Hippocampal formation (tissue), 2 donors: ENCODE results near the gene METTL15.
"Not testable (repeated sequence)": the region's sequence is repeated elsewhere in the genome, so short reads cannot be mapped to it uniquely, and the experiment has no call there.

Experiments
- DNase-seq, 2 donors: peaks; one replicate each; lab custom pipeline; 2025; lab: John Stamatoyannopoulos, UW

METTL15 gene

DNA sequence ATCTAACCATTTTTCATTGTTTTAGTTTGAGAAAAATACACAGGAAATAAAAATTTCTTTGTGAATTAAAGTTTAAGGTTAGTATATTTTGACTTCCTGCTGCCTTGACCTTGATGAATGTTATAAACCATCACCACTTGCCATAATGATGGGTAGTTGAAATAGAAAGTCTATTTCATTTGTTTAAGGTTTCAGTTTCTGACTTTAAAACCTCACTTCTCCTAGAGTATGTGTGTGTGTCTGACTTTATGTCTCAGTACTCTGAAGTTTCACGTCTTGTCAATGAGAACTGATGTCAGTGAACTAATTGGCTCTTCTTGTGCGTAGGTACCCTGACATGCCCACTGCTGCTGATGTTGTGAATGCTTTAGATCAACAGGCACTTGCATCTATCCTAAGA, 188.2 kb downstream of the METTL15 start:
- DNase-seq, result no peak

DNA sequence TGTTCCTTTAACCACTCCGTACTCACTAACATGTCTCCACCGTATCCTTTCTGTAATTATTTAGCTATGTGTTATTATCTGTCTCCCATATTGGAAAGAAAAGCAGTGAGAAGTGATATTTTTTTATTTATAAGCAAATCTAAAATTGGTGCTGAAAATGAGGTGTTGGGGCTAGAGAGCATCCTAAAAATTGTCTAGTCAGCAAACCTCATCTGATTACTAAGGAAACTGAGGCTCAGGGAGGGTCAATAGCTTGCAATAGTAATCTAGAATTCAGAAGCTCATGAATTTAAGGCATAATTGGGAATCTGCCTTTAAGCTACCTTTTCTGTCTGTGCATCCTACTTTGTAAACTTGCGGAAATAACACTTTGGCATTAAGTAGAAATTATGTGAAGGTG, 190.0 kb downstream of the METTL15 start:
- DNase-seq, result no peak

DNA sequence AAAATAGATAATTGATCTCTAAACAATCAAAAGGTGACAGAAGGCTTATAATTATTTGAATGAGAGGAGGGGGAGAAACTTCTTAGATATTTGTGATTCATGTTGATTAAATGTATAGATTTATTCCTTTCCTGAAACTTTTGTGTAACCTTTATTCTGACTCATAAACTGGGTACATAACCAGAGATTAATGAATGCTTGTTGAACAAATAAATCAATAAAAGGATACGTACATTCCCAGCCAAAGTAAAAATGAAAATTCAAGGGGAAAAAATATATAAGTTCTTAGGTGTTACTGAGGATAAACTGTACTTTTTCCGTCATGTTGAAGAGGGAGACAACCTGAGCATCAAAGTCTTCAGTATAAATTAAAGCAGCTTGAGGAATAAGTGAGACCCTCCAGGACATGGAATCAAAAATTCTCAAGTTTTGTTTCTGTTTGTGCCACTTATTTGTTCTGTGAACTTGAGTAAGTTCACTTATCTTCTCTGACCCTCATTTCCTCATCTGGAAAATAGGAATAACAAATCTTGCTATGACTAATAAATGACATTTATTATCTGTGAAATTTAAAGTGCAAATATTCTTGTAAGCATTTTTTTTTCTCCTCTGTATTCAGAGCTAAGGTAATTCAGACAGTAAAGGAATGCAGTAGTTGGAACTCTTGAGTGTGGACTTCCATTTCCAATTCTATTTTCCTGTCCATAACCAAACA, 195.4 kb downstream of the METTL15 start:
- no peak for DNase-seq

DNA sequence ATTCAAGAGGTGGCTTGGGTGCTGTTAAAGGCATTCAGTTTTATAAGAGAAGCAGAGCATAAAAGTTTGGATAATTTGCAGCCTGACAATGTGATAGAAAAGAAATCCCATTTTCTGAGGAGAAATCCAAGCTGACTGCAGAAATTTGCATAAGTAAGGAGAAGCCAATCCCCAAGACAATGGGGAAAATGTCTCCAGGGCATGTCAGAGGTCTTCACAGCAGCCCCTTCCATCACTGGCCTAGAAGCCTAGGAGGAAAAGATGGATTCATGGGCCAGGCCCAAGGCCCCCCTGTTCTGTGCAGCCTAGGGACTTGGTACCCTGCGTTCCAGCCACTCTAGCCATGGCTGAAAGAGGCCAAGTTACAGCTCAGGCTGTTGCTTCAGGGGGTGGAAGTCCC, 207.3 kb downstream of the METTL15 start:
- DNase-seq, result no peak

DNA sequence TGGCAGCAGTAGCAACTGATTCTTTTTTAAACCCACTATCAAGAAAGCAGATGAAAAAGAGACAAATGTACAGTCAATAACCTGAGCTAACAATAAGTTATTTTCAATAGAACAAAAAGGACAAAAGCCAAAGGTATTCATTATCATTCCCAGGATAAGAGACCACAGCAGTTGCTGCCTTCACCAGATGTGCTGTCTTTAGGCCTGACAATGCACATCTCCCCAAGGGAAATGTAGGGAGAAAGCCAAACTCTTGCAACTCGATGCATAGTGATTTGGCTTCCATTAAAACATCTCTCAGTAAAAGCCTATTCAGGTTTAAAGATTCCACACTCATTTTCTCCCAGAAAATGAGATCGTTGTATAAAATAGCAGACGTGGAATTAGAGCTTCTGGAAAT, 210.7 kb downstream of the METTL15 start:
- no peak for DNase-seq

DNA sequence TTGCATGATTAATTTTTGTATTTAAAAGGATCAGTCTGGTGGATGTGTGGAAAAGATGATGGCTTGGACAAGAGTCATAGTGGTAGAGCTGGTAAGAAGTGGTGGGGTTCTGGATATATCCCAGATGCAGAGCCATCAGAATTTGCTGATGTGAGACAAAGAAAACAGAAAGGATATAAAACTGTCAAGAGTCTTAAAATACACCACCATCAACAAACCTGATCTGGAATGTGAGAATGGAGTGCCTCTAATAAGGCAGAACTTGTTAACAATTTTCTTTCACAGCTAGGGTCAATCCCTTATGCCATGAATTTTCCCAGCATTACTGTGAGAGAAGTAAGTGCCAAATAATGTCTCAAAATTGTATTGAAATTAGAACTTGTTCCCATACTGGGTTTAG, 215.4 kb downstream of the METTL15 start:
- DNase-seq, result no peak

DNA sequence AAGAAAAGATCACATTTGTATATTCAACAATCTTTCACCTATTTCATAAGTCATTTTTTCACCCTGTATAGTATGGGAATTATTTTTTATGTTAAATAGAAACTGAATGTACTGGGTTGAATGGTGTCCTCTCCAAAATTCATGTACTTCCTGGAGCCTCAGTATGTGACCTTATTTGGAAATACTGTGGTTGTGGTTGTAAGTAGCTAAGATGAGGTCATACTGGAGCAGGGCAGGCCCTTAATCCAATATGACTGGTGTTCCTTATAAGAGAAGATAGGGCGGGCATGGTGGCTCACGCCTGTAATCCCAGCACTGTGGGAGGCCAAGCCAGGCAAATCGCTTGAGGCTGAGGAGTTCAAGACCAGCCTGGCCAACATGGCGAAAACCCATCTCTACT, 224.2 kb downstream of the METTL15 start:
- DNase-seq, result not testable (repeated sequence)

DNA sequence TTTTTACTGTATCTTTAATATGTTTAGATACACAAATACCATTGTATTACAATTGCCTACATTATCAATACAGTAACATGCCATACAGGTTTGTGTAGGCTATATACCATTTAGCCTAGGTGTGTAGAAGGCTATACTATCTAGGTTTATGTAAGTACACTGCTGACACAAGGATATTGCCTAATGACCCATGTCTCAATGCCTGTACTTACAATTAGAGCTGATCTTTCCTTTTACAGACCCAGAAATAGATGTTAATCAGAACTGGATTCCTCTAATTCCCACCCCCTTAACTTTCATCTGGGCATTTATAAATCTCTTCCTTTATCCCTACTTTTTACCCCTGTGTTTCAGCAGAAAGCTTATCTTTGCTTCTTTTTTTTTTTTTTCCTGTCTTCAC, 229.5 kb downstream of the METTL15 start:
- DNase-seq, result no peak

DNA sequence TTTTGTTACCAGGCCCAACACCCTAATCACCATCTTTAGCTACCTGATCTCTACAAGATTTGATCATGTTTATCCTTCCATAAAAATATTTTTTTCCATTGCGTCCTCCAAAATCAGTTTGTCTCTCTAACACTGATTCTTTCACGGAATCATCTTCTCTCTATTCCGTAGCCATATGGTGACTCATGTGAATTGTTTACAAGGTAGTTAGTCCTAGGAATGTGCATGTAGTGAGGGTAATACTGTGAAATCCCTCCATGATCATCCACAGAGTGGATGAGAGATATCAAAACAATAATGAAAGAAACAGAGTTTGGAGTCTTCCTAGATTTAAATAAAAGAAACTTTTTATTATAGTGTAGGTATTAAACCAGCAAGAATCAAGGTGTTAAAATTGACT, 230.2 kb downstream of the METTL15 start:
- no peak for DNase-seq

DNA sequence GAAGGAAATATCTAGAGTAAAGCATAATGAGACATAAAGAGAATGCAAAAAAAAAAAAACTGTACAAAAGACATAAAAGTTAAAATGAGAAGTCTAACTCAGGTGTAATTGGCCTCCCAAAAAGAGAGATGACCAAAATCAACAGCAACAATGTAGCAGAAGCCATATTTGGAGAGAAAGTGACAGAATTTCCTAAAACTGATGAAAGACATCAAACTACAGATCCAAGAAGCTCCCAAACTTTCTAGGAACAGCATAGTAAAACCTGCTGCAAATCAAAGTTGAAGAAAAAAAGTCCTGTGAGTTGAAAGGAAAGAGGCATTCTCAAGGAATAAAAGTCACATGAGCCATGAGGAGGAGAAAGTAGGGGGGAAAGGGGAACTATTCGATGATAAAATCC, 231.3 kb downstream of the METTL15 start:
- no peak for DNase-seq

DNA sequence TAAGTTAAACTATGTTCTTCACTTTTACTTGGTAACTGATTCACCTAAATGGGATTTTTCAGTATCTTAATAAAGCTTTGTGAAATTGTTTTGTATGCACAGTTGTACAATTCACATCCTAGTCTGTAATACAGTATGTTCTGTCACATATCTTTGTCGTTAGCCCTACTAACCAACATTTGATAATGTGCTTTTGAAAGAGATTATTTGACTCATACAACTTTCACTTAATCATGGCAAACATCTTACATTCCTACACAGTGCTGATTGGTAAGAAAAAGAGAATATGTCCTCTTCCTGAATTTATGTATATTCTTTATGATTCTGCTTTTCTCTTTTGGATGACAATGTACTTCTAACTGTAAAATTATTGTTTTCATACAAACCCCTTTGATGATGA, 234.5 kb downstream of the METTL15 start:
- no peak for DNase-seq

DNA sequence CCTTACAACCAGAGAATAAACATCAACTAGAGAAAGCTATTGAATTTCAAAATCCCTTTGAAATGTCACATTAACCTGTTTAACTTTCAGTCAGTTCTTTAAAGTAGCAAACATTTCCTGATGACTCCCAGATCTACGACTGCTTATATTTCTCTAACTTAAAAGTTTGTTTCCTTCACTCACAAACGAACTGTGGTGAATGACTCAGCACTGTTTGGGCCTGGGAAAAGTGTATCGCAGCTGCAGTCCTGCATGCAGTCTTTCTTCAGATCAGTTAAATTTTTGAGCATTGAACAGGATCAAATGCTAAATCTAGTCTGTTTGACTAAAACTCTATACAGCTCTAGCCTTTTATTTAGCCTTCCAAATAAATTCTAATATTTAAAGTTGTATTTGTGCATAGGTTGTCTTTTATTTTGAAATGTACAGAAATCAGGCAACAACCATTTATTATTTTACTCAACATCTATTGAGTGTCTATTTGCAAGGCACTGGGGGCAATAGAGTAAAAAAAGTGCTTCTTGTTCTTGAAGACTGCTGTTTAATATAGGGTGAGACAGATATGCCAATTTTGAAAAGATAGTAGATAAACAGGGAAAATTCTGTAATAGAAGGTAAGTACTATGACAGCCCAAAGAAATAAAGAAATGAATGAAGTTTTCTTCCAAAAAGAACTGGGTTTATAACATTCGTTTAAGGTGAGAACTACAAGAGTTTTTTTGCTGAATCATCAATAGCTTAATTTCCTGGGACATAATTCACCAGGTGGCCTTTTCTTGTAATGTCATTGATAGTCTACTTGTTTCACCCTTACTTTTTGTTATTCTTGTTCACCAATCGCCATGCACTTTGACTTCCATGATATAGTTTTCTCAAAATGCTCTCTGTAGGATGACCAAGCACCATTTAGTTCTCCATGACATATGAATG, 235.4 kb downstream of the METTL15 start:
- no peak for DNase-seq

DNA sequence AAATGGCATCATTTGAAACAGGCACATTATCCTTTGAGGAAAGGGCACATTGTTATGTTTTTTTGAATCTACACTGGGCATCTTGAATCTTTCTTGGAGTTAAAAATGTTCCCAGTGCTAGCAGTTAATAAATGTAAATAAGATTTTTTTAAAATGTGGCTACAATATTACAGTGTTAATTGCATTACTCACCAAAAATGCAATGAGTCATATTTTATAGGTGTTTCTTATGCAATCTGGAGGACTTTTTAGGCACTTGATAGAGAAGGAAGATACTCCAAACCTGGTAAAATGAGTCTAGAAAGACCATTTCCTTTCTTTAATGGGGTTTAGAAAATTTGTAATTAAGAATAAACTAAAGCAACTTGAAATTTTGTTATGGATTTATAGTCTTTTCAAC, 238.0 kb downstream of the METTL15 start:
- DNase-seq, result no peak

DNA sequence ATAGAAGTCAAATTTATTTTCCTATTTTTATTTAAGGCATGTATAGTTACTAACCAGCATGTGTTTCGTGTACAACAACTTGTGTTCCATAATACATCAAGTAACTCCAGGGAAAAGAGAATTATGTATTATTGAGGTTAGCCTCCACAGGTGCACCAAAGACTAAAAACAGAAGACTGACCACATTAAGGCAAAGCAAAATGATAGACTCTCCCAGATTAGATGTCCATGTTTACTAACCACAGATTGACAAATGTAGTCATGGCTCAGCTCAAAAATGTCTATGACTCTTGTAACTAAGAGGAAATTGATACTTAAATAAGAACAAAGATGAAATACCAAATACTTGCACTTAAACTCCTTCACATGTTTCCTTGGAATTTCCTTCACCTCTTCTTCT, 238.5 kb downstream of the METTL15 start:
- no peak for DNase-seq

DNA sequence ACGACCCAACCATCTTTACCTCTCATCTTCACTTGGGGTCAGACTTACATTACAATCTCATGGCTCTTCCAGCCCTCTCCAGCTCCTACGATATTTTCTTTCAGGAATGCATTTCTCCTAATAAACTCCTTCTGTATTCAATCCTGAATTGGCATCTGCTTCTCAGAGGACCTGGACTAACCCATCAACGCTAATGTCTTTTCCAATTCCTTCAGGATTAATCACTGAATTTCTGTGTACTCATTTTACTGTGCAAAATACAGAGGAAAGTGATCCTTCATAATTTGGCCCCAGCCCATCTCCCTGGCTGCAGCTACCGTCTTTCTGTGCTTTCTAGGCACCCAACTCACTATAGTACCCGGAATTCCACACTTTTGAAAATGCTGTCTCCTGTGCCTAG, 239.2 kb downstream of the METTL15 start:
- no peak for DNase-seq

DNA sequence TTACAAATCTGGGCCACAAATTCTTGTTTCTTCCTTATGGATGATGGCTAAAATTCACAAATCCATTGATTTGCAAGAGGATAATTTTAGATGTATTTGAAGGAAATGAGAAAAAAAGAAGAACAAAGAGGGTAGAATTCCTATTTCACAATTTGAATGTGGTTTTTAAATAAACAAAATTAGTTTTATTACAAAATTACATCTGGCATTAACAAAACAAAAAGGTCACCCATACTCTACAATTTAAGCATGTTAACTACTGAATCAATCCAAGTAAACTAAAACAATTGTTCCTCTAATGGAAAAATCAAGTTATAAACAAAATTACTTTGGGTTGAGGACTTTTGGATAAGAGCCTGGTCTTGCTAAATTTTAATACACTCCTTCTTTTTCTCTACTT, 242.0 kb downstream of the METTL15 start:
- no peak for DNase-seq

DNA sequence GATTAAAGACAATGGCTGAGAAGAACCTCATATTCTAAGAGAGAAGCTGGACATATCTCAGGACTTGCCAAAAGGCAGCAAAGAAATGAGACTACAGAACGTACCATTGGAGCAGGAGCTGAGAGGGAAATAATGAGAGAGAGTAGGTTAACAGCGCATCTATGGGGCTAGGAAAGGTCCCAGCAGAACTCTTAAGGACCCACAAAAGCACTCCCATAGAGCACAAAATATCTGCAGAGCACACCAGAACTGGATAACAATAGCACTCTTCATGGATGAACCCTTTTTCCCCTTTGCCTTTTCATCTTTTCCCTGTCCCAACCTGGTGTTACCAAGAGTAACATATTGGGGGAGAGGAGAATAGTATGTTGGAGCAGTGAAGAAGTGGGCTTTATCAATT, 245.8 kb downstream of the METTL15 start:
- no peak for DNase-seq

DNA sequence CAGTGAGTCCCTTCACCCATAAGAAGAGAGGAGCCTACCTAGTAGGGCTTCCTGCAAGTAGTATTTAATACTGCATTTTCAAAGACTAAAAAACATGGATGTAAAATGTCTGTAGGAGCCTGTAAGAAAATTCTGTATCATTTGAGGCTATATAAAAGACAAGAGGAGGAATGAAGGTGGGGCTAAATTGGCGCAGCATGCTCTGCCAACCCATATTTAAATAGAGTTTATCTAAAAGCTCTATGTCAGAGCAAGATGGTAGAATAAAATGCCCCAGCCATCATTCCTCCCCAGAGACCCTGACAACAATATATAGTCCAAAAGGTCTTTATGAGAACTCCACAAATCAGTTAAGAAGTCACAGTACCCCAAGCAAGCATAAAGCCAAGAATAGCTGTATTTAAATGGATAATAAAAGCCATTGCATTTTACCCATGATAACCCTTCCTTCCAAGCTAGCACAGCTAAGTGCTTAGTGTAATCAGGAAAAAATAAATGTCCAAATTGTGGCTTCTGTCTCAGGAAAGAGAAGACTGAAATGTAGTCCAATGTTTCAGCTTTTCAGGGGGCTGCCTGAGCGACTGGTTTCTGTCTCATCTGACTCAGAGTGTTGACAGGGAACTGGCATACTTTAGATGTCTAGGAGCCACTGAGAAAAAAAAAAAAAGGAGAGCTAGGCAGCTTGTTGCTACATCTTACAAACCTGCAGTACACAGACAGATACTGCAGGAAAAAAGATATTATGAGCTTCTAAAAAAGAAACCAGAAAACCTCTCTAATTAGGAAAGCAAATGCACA, 258.6 kb downstream of the METTL15 start:
- DNase-seq, result no peak

DNA sequence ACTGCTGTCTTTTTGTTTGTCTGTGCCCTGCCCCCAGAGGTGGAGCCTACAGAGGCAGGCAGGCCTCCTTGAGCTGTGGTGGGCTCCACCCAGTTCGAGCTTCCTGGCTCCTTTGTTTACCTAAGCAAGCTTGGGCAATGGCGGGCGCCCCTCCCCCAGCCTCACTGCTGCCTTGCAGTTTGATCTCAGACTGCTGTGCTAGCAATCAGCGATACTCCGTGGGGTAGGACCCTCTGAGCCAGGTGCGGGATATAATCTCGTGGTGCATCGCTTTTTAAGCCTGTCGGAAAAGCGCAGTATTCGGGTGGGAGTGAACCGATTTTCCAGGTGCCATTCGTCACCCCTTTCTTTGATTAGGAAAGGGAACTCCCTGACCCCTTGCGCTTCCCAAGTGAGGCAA, 269.9 kb downstream of the METTL15 start:
- DNase-seq, result not testable (repeated sequence)
